WTC11 (cell line): Measurements from ENCODE around the gene UBE2E1. TPM values are rescaled to one million over a fixed set of nuclear protein-coding genes. Genes with fewer than 3 reads are reported as not detected.
"Not testable (repeated sequence)": the region's sequence is repeated elsewhere in the genome, so short reads cannot be mapped to it uniquely, and the experiment has no call there.

ENCODE experiments used
- ATAC-seq: fragments of 200-7000 bp; cut with Tn5 transposase; 2 replicates; pipeline ENCODE4 v1.10.0; 2021; ENCODE audit warnings: mild to moderate bottlenecking, moderate library complexity
- CTCF ChIA-PET: fragments of 300-600 bp; sonication (Branson Sonifier 250); formaldehyde crosslinking; loops from one replicate; lab custom pipeline; 2021; ENCODE audit warnings: antibody characterized with exemption; lab: Charles Lee
- POLR2A ChIA-PET: fragments of 350-600 bp; sonication (Branson Sonifier 250); formaldehyde crosslinking; loops from one replicate; lab custom pipeline; 2021; ENCODE audit warnings: antibody characterized with exemption; lab: Charles Lee
- DNase-seq: peaks from one replicate; pipeline ENCODE4 v3.0.0; 2021; ENCODE audit warnings: low spot score
- H3K27ac Mint-ChIP-seq: 2 replicates; pipeline ENCODE4 v1.8.0; 2021; ENCODE audit warnings: mixed read lengths
- H3K27me3 Mint-ChIP-seq: 2 replicates; pipeline ENCODE4 v1.8.0; 2021; ENCODE audit warnings: low read depth, mild to moderate bottlenecking, moderate library complexity, mixed read lengths
- H3K36me3 Mint-ChIP-seq: 2 replicates; pipeline ENCODE4 v1.8.0; 2021; ENCODE audit warnings: mixed read lengths
- H3K4me1 Mint-ChIP-seq: 2 replicates; pipeline ENCODE4 v1.8.0; 2022; ENCODE audit warnings: mixed read lengths
- H3K4me3 Mint-ChIP-seq: 2 replicates; pipeline ENCODE4 v1.8.0; 2021; ENCODE audit warnings: mild to moderate bottlenecking, moderate library complexity, mixed read lengths
- H3K9me3 Mint-ChIP-seq: 2 replicates; pipeline ENCODE4 v1.8.0; 2021; ENCODE audit warnings: mixed read lengths
- CDX4 ChIP-seq: fragments of 250-450 bp; sonication (Bioruptor Pico); IDR thresholded peaks from 2 replicates; pipeline ENCODE4 v1.9.0; 2021; ENCODE audit warnings: moderate library complexity, mild to moderate bottlenecking, inconsistent platforms, borderline replicate concordance
- E2F4 ChIP-seq: sonication (generic); formaldehyde crosslinking; IDR thresholded peaks from 2 replicates; pipeline ENCODE4 v1.8.1; 2022; ENCODE audit warnings: low read depth, mild to moderate bottlenecking, moderate library complexity, missing genetic modification reagents, borderline replicate concordance
- FOXJ3 ChIP-seq: sonication (generic); formaldehyde crosslinking; IDR thresholded peaks from 2 replicates; pipeline ENCODE4 v1.9.0; 2021; ENCODE audit warnings: missing genetic modification reagents, mild to moderate bottlenecking, borderline replicate concordance
- JUN ChIP-seq: sonication (generic); formaldehyde crosslinking; IDR thresholded peaks from 2 replicates; pipeline ENCODE4 v1.8.0; 2023; ENCODE audit warnings: mild to moderate bottlenecking, missing genetic modification reagents
- KAT7 ChIP-seq: sonication (generic); formaldehyde crosslinking; IDR thresholded peaks from 2 replicates; pipeline ENCODE4 v1.8.1; 2023; ENCODE audit warnings: missing genetic modification reagents, mild to moderate bottlenecking, borderline replicate concordance
- MYBL2 ChIP-seq: sonication (generic); formaldehyde crosslinking; IDR thresholded peaks from 2 replicates; pipeline ENCODE4 v1.8.1; 2023; ENCODE audit warnings: mild to moderate bottlenecking, moderate library complexity, missing genetic modification reagents
- NFE2L1 ChIP-seq: sonication (generic); formaldehyde crosslinking; IDR thresholded peaks from 2 replicates; pipeline ENCODE4 v1.8.1; 2023; ENCODE audit warnings: missing genetic modification reagents
- NR1H2 ChIP-seq: sonication (generic); formaldehyde crosslinking; IDR thresholded peaks from 2 replicates; pipeline ENCODE4 v1.9.0; 2021; ENCODE audit warnings: mild to moderate bottlenecking, moderate library complexity, missing genetic modification reagents
- PRRX2 ChIP-seq: fragments of 250-450 bp; sonication (Bioruptor Pico); IDR thresholded peaks from 2 replicates; pipeline ENCODE4 v1.8.0; 2021; ENCODE audit warnings: mild to moderate bottlenecking
- RELA ChIP-seq: sonication (generic); formaldehyde crosslinking; IDR thresholded peaks from 2 replicates; pipeline ENCODE4 v1.8.1; 2022; ENCODE audit warnings: missing genetic modification reagents, mild to moderate bottlenecking, borderline replicate concordance
- STAT6 ChIP-seq: sonication (generic); formaldehyde crosslinking; conservative IDR thresholded peaks from 2 replicates; pipeline ENCODE4 v1.8.1; 2023; ENCODE audit warnings: mild to moderate bottlenecking, low read depth, missing genetic modification reagents, moderate library complexity
- TEAD4 ChIP-seq: sonication (generic); formaldehyde crosslinking; IDR thresholded peaks from 2 replicates; pipeline ENCODE4 v1.8.0; 2022; ENCODE audit warnings: mild to moderate bottlenecking, missing genetic modification reagents
- ZNF671 ChIP-seq: fragments of 250-450 bp; sonication (Bioruptor Pico); IDR thresholded peaks from 2 replicates; pipeline ENCODE4 v1.8.0; 2021; ENCODE audit warnings: mild to moderate bottlenecking
- ZSCAN18 ChIP-seq: fragments of 250-450 bp; sonication (Bioruptor Pico); IDR thresholded peaks from 2 replicates; pipeline ENCODE4 v2.1.2; 2022; ENCODE audit warnings: mild to moderate bottlenecking, moderate library complexity
- total RNA-seq: library from RNA; stranded (reverse); gene quantifications from 3 replicates; pipeline ENCODE4 v1.2.3, GENCODE V29; 2021
- TF ChIP-seq, protein P1 (sequence below): fragments of 200-600 bp; IDR thresholded peaks from 2 replicates; pipeline ENCODE4 v1.8.0; 2022; ENCODE audit warnings: antibody characterized with exemption
- TF ChIP-seq, protein P2 (sequence below): sonication (generic); formaldehyde crosslinking; IDR thresholded peaks from 2 replicates; pipeline ENCODE4 v1.8.1; 2023; ENCODE audit warnings: mild to moderate bottlenecking, moderate library complexity, missing genetic modification reagents

The UBE2E1 gene
- total RNA-seq, 1 experiment from 2014 or later: 121 TPM

DNA sequence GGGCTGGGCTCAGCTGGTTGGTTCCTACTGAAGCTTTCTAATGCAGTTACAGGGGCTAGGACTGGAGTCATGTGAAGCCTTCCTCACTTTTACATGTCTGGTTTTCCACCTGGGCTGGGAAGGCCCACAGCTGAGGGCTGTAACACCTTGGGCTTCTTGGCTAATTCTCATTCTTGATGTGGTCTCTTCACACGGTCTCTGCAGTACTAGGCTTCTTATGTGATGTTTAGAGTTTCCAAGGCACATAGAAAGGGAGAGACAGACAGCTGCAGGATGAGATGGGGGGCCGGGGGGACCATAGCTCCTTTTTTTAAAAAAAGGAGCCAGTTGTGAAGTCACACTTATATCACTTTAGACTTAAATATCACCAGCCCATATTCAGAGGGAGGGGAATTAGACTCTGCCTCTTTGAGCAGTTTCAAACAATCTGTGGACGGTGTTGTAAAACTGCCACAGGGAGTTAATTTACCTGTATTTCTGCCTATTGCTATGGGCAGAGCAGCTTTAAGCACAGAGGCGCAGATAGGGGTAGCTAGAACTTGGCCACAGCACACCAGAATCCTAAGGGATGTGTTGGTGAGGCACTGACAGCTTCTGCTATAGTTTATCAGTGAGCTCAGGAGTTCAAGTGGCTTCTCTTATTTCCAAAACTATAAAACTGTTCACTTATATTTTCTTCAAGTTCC lies 64.4 kb downstream of the UBE2E1 start:
- TF ChIP-seq KAT7 (no peak), CDX4 (CRISPR knock-in tag) (no peak)
- TF ChIP-seq, protein P1, sequence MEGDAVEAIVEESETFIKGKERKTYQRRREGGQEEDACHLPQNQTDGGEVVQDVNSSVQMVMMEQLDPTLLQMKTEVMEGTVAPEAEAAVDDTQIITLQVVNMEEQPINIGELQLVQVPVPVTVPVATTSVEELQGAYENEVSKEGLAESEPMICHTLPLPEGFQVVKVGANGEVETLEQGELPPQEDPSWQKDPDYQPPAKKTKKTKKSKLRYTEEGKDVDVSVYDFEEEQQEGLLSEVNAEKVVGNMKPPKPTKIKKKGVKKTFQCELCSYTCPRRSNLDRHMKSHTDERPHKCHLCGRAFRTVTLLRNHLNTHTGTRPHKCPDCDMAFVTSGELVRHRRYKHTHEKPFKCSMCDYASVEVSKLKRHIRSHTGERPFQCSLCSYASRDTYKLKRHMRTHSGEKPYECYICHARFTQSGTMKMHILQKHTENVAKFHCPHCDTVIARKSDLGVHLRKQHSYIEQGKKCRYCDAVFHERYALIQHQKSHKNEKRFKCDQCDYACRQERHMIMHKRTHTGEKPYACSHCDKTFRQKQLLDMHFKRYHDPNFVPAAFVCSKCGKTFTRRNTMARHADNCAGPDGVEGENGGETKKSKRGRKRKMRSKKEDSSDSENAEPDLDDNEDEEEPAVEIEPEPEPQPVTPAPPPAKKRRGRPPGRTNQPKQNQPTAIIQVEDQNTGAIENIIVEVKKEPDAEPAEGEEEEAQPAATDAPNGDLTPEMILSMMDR: no peak
- TF ChIP-seq, all 79 proteins: peak for 0
- Mint-ChIP-seq H3K27ac (no peak overlapping the region), H3K4me1 (peaks cover 36% of the 10 kb centered on the region), H3K27me3 (no peaks in the 10 kb centered on the region), H3K9me3 (no peaks in the 10 kb centered on the region; the same call in 1 of the 2 replicates), H3K4me3 (no peak overlapping the region), H3K36me3 (peaks cover 8% of the 10 kb centered on the region)
- CTCF ChIA-PET: no interaction called here
- DNase-seq: no peak
- no peak for ATAC-seq
- POLR2A ChIA-PET: interaction anchor here (0.6 kb wide), 1 partner anchor 12 kb away, joined by 5 read pairs; no protein-coding TSS in a partner anchor

DNA sequence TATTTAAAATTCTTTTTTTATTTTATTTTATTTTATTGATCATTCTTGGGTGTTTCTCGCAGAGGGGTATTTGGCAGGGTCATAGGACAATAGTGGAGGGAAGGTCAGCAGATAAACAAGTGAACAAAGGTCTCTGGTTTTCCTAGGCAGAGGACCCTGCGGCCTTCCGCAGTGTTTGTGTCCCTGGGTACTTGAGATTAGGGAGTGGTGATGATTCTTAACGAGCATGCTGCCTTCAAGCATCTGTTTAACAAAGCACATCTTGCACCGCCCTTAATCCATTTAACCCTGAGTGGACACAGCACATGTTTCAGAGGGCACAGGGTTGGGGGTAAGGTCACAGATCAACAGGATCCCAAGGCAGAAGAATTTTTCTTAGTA lies 64.9 kb downstream of the UBE2E1 start:
- ATAC-seq, H3K27ac Mint-ChIP-seq, POLR2A ChIA-PET, H3K36me3 Mint-ChIP-seq, CTCF ChIA-PET, H3K9me3 Mint-ChIP-seq, DNase-seq, H3K27me3 Mint-ChIP-seq, H3K4me3 Mint-ChIP-seq: not testable (repeated sequence)
- peaks cover 36% of the 10 kb centered on the region for H3K4me1 Mint-ChIP-seq

DNA sequence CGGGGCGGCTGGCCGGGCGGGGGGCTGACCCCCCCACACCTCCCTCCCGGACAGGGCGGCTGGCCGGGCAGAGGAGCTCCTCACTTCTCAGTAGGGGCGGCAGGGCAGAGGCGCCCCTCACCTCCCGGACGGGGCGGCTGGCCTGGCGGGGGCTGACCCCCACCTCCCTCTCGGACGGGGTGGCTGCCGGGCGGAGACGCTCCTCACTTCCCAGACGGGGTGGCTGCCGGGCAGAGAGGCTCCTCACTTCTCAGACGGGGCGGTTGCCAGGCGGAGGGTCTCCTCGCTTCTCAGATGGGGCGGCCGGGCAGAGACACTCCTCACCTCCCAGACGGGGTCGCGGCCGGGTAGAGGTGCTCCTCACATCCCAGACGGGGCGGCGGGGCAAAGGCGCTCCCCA lies 65.6 kb downstream of the UBE2E1 start:
- H3K9me3 Mint-ChIP-seq, H3K4me3 Mint-ChIP-seq, H3K27ac Mint-ChIP-seq, CTCF ChIA-PET, POLR2A ChIA-PET, H3K36me3 Mint-ChIP-seq, ATAC-seq, H3K27me3 Mint-ChIP-seq, DNase-seq: not testable (repeated sequence)
- peaks cover 35% of the 10 kb centered on the region for H3K4me1 Mint-ChIP-seq

DNA sequence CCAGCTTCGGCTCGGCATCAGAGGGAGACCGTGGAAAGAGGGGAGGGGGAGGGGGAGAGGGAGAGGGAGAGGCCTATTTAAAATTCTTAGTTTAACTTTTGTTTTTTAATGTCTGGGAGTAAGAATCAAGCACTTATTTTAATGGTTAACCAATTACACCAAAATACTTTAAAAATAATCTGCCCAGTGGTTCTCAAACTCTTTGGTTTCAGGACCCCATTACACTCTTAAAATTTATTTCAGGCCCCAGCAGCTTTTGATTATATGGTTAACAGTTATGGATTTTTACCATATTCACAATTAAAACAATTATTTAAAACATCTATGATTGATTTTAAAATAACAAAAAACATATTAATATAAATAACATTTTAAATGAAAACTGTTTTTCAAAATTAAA lies 66.6 kb downstream of the UBE2E1 start:
- Mint-ChIP-seq H3K4me3 (no peak overlapping the region), H3K4me1 (peaks cover 31% of the 10 kb centered on the region), H3K27me3 (no peaks in the 10 kb centered on the region), H3K36me3 (peaks cover 14% of the 10 kb centered on the region), H3K27ac (no peak overlapping the region), H3K9me3 (peaks cover 2% of the 10 kb centered on the region)
- TF ChIP-seq E2F4 (CRISPR knock-in tag) (no peak), ZSCAN18 (CRISPR knock-in tag) (no peak)
- DNase-seq (no peak), ATAC-seq (no peak)
- ChIA-PET CTCF (no interaction called here), POLR2A (no interaction called here)

- Mint-ChIP-seq H3K36me3 (peaks cover 28% of the 10 kb centered on the region), H3K27me3 (no peaks in the 10 kb centered on the region; the same call in 1 of the 2 replicates), H3K4me1 (peaks cover 28% of the 10 kb centered on the region), H3K9me3 (peaks cover 18% of the 10 kb centered on the region), H3K4me3 (no peak overlapping the region), H3K27ac (no peak overlapping the region)
- ChIA-PET POLR2A (no interaction called here), CTCF (interaction anchor here (1.0 to 3.5 kb wide), 3 partner anchors 11 to 40 kb away, joined by 4 to 12 read pairs (median 4); no protein-coding TSS in a partner anchor)
- ATAC-seq: no peak
- no peak for DNase-seq
- TF ChIP-seq MYBL2 (CRISPR knock-in tag): no peak
- TF ChIP-seq ZNF671 (CRISPR knock-in tag): no peak
- TF ChIP-seq JUN: no peak
- TF ChIP-seq NR1H2 (CRISPR knock-in tag): no peak
- TF ChIP-seq NFE2L1 (CRISPR knock-in tag): no peak
- TF ChIP-seq FOXJ3 (CRISPR knock-in tag): no peak
- no peak for TF ChIP-seq RELA (CRISPR knock-in tag)
- no peak for TF ChIP-seq TEAD4 (CRISPR knock-in tag)
- no peak for TF ChIP-seq STAT6
- TF ChIP-seq, protein P2, sequence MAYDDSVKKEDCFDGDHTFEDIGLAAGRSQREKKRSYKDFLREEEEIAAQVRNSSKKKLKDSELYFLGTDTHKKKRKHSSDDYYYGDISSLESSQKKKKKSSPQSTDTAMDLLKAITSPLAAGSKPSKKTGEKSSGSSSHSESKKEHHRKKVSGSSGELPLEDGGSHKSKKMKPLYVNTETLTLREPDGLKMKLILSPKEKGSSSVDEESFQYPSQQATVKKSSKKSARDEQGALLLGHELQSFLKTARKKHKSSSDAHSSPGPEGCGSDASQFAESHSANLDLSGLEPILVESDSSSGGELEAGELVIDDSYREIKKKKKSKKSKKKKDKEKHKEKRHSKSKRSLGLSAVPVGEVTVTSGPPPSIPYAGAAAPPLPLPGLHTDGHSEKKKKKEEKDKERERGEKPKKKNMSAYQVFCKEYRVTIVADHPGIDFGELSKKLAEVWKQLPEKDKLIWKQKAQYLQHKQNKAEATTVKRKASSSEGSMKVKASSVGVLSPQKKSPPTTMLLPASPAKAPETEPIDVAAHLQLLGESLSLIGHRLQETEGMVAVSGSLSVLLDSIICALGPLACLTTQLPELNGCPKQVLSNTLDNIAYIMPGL (CRISPR knock-in tag): no peak
- TF ChIP-seq PRRX2 (CRISPR knock-in tag): no peak
Observed at GRCh38 chr3:23873941-23874340, 68.2 kb downstream of the UBE2E1 start.
